ACC112 (cell line): Measurements from ENCODE around the gene DHCR7.

Experiments
- H2AFZ ChIP-seq: fragments of 200-600 bp; sonication (generic); one replicate; pipeline ENCODE4 v1.6.0; 2017; ENCODE audit warnings: antibody characterized with exemption, low read length; ENCODE audit not compliant: unreplicated experiment
- H3K27ac ChIP-seq: fragments of 200-600 bp; sonication (generic); 2 replicates; pipeline ENCODE4 v1.5.1; 2014; ENCODE audit warnings: low read depth, mild to moderate bottlenecking, antibody characterized with exemption, low read length, moderate library complexity
- H3K27me3 ChIP-seq: fragments of 200-600 bp; sonication (generic); 2 replicates; pipeline ENCODE4 v1.6.1; 2014; ENCODE audit warnings: mild to moderate bottlenecking, antibody characterized with exemption, low read length, moderate library complexity, mixed read lengths; ENCODE audit not compliant: insufficient read depth
- H3K36me3 ChIP-seq: fragments of 200-600 bp; sonication (generic); 2 replicates; pipeline ENCODE4 v1.6.1; 2016; ENCODE audit warnings: mild to moderate bottlenecking, antibody characterized with exemption, low read length, moderate library complexity, mixed read lengths; ENCODE audit not compliant: insufficient read depth
- H3K4me1 ChIP-seq: fragments of 200-600 bp; sonication (generic); one replicate; pipeline ENCODE4 v1.6.1; 2016; ENCODE audit warnings: low read length, mixed read lengths; ENCODE audit not compliant: insufficient read depth, unreplicated experiment, control insufficient read depth
- H3K4me3 ChIP-seq: fragments of 200-600 bp; sonication (generic); 2 replicates; pipeline ENCODE4 v1.5.1; 2014; ENCODE audit warnings: mild to moderate bottlenecking, low read depth, low read length
- H3K79me2 ChIP-seq: fragments of 200-600 bp; sonication (generic); one replicate; pipeline ENCODE4 v1.6.0; 2016; ENCODE audit warnings: low read length; ENCODE audit not compliant: control insufficient read depth, unreplicated experiment, insufficient read depth

The DHCR7 gene

DNA sequence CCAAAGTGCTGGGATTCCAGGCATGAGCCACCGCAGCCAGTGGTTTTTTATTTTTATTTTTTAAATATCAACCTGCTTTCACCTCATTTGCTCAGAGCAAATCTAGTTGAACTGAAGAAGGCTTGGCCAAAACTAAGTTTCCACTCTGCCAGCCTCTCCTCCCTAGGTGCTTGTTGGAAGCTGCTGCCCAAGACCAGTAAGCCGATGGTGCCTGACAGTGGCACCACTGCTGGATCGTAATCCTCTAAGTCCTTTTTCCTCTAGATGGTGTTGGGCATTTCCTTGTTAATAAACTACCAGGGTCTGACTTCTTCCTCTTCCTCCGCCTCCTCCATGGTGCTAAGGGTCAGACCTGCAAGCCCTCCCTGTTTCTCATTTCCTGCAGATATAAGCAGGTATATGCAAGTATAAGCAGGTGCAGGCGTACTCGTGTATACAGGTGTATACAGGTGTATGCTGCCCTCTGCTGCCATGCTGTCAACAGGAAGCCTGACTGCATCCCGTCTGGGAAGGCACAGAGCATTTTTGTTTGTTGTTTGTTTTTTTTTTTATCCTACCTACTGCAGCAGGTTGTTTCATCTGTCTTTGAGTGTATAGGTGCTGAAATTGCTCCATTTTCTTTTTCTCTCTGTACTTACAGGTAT is 6.4 kb upstream of the DHCR7 start:
- H3K4me1 ChIP-seq: peaks cover 4% of the 10 kb centered on the region
- H3K79me2 ChIP-seq: peaks cover 17% of the 10 kb centered on the region
- H3K27me3 ChIP-seq: no peaks in the 10 kb centered on the region
- no peak overlapping the region; the same call in 1 of the 2 replicates for H3K4me3 ChIP-seq
- no peak overlapping the region for H2AFZ ChIP-seq
- no peak overlapping the region for H3K27ac ChIP-seq
- H3K36me3 ChIP-seq: peaks cover 5% of the 10 kb centered on the region; the same call in 1 of the 2 replicates

DNA sequence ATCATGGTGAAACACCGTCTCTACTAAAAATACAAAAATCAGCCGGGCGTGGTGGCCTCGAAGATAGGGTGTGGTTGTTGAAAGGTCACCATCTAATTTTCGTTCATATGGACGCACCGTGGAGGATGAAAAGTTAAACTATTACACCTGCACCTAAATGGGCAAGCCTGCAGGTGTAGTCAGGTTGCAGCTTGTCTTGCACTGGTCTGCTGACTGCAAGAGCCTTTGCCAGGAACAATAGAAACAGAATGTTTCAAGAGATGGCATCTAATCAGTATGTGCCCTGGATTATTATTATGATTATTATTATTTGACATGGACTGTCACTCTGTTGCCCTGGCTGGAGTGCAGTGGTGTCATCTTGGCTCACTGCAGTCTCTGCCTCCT is 5.7 kb upstream of the DHCR7 start:
- Histone ChIP-seq H3K4me3 (peak overlapping the region; percentile 88), H3K27ac (no peak overlapping the region), H3K36me3 (peaks cover 5% of the 10 kb centered on the region; the same call in 1 of the 2 replicates), H2AFZ (no peak overlapping the region), H3K4me1 (peaks cover 4% of the 10 kb centered on the region), H3K79me2 (peaks cover 23% of the 10 kb centered on the region), H3K27me3 (no peaks in the 10 kb centered on the region)

DNA sequence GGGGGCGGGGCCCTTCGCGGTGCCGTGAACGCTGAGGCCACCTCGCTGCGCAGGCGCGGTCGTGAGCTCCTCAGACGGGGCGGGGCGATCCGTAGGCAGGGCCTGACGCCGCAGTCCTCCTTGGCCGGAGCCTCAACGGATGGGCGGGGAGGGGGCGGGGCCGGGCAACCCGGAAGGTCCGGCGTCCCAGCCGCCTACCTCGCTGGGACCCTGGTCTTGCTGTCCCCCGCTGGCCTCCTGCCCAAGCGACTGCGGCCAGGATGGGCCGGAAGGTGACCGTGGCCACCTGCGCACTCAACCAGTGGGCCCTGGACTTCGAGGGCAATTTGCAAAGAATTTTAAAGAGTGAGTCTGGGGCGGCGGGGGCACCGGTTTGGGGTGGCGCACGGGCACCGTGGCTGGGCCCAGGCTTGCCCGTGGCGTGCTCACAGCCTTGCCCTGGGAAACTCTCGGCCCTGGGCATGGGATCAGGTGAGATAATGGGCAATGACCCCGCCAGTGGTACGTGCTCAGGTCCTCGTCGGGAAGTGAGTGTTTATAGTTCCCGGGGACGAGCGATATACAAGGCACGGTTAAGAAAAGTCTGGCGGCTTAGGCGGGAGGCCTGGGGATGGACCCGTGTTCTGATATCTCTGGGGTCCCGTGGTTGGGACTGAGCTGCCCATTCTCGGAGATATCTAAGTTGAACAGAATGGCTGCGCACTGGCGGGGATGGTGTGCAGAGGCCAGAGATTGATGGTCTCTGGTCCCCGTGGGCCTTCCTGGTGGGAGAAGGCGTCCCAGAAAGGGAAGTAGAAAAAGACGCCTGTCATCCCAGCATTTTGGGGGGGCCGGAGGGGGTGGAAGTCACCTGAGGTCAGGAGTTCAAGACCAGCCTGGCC is 5.1 kb upstream of the DHCR7 start, which contains the start of gene NADSYN1:
TSS of gene NADSYN1 (plus strand) at position 167 of the 881 bp plus-strand sequence. CDS start at position 261, 94 bp downstream.
- Histone ChIP-seq H3K27me3 (no peaks in the 10 kb centered on the region), H3K27ac (no peak within 1 kb of the TSS), H2AFZ (peak within 1 kb of the TSS; percentile 88), H3K4me3 (peak within 1 kb of the TSS; percentile 88), H3K36me3 (peaks cover 5% of the 10 kb centered on the region; the same call in 1 of the 2 replicates), H3K4me1 (peaks cover 4% of the 10 kb centered on the region), H3K79me2 (peaks cover 27% of the 10 kb centered on the region)

DNA sequence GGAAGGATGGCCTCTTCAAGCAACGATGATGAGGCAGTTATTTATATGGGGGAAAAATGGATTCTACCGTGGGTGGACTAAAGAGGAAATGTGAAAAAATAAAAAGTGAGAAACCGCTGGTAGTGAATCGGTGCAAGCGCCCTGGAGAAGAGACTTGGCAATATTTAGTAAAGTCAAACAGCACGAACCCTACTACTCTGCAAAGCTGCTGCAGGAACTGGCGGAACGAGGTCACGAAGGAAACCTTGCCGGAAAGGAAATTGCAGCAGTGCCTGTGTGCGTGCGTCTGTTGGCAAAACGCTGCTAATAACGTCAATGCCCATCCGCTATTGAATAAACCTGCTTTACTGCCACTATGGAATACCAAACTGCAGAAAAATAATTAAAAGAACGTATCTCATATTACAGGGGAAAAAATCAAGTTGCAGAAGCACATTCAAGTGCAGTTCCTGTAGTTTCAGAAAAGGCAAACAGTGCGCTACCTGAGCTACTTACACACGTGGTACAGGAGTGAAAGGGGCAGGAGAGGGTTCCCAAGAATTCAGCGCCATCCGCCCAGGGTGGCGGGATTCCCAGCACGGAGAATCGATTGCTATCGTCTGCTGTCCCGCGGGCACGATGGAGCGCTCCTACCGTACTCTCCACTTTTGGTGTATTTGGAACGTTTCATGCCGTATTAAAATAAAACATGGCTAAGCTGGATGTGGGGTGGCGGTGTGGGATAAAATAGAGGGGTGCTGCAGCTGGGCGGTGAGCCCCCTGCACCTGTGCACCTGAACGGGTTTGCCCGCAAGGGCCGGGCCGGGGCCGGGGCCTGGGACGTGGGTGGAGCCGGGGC is 4.2 kb upstream of the DHCR7 start:
- H3K79me2 ChIP-seq: peaks cover 27% of the 10 kb centered on the region
- peaks cover 5% of the 10 kb centered on the region; the same call in 1 of the 2 replicates for H3K36me3 ChIP-seq
- peak overlapping the region; percentile 88 for H3K4me3 ChIP-seq
- no peak overlapping the region for H3K27ac ChIP-seq
- peak overlapping the region; percentile 88 for H2AFZ ChIP-seq
- no peaks in the 10 kb centered on the region for H3K27me3 ChIP-seq
- H3K4me1 ChIP-seq: peaks cover 4% of the 10 kb centered on the region

DNA sequence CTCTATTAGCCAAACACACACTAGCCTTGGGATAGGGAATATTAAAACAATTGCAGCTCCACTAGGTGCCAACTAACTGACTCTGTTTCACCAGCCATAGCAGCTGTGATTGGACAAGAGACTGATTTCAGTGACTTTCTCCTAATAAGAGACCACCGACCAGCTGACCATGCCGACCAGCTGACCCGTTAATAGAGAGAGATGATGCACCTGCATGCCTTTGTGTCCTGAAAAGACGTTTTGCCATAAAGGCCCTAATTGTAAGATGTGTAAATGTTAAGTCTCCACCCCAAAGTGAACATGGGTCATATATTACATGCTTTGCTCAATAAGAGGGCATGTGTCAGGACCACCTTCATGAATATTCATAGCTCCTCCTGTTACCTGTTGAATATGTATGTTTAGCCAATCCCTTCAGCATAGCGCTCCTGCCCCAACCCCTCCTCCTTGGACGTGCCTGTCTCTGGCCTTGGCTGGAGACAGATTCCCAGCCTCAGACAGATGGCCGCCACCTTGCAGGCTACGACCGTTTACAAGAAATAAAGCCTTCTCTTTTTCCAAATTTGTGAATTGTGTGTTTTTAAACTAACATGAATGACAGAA is 3.5 kb upstream of the DHCR7 start:
- H2AFZ ChIP-seq: no peak overlapping the region
- H3K27me3 ChIP-seq: no peaks in the 10 kb centered on the region
- peaks cover 27% of the 10 kb centered on the region for H3K79me2 ChIP-seq
- H3K4me1 ChIP-seq: peaks cover 8% of the 10 kb centered on the region
- H3K27ac ChIP-seq: no peak overlapping the region
- peaks cover 4% of the 10 kb centered on the region; the same call in 1 of the 2 replicates for H3K36me3 ChIP-seq
- no peak overlapping the region; the same call in 1 of the 2 replicates for H3K4me3 ChIP-seq

DNA sequence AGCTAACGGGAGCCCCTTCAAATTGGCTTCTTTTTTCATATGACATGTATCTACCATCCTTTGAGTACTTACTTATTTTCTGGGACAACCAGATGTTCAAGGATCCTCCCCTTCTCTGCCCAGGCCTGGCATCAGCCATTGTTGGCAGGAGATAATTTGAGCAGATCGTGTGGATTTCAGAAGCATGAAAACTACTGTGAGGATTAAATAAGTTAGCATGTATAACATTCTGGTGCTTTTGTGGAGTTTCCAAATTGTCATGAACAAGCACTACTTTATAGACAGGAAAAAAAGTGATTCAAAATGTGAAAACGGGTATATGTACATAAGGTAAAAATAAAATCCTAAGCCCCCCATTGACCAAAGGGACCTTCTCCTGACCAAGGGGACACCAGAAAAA is 2.7 kb upstream of the DHCR7 start:
- Histone ChIP-seq H3K79me2 (peaks cover 27% of the 10 kb centered on the region), H2AFZ (no peak overlapping the region), H3K27me3 (no peaks in the 10 kb centered on the region), H3K4me1 (peaks cover 8% of the 10 kb centered on the region), H3K27ac (no peak overlapping the region), H3K4me3 (no peak overlapping the region), H3K36me3 (peaks cover 11% of the 10 kb centered on the region)

DNA sequence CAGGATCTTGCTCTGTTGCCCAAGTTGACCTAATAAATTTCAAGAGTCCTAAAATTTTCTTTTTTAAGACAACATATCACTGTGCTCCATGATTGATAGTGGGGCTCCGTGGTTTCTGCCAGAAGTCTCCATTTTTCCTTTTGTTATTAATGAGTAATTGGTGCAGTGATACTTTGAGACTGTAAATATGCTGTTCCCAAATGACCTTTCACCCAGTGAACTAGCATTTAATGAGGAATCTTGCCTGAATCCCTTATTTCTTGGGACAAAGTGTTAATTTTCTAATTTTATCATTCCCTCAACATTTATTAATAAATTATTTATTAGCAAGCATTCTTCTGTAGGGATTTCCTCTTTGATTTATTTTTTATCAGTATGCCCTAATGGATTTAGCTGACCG is 2.3 kb upstream of the DHCR7 start:
- peaks cover 23% of the 10 kb centered on the region for H3K79me2 ChIP-seq

DNA sequence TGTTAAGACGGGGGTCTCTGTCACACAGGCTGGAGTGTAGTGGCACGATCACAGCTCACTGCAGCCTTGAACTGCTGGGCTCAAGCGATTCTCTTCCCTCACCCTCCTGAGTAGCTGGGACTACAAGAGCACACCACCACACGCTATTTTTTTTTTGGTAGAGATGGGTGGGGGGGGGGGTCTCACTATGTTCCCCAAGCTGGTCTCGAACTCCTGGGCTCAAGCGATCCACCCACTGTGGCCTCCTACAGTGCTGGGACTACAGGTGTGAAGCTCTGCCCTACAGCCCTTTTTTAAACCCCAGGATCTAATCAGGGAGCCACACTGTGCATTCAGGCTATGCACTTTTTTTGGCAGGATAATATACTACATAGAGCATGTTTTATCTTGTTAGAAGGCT is 1.4 kb upstream of the DHCR7 start:
- Histone ChIP-seq H3K36me3 (peaks cover 23% of the 10 kb centered on the region), H3K27me3 (no peaks in the 10 kb centered on the region), H3K4me3 (peak overlapping the region; percentile 99), H3K79me2 (peaks cover 21% of the 10 kb centered on the region), H2AFZ (no peak overlapping the region), H3K4me1 (peaks cover 8% of the 10 kb centered on the region), H3K27ac (no peak overlapping the region)

More for the DNA sequence above, 2.3 kb upstream of the DHCR7 start:
- no peaks in the 10 kb centered on the region for H3K27me3 ChIP-seq
- no peak overlapping the region for H2AFZ ChIP-seq
- H3K4me1 ChIP-seq: peaks cover 8% of the 10 kb centered on the region
- peaks cover 15% of the 10 kb centered on the region for H3K36me3 ChIP-seq
- no peak overlapping the region for H3K4me3 ChIP-seq
- H3K27ac ChIP-seq: no peak overlapping the region

DNA sequence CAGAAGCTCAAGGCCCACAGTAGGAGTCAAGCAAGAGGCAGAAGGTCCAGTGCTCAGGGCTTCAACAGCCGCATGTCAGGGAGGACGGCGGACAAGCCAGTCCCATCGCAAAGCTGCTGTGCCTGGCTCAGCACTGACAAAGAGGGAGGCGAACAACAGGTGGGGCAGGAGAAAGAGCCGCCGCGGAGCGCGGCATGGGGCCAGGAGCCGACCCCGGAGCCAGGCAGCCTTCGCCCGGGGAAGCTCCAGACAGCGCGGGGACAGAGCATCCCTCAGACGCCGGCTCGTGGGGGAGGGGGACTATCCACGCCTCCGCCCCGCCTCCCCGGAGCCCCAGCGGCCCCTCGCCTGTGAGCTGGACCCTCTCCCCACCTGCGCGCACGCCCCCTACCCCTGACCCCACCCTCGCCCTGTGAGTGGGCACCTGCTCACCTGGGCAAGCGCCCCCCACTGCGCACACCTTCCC is 369 bp downstream of the DHCR7 start:
- Histone ChIP-seq H3K36me3 (peaks cover 32% of the 10 kb centered on the region), H3K27ac (no peak overlapping the region), H2AFZ (peak overlapping the region; percentile 67), H3K79me2 (peaks cover 9% of the 10 kb centered on the region), H3K4me1 (peaks cover 8% of the 10 kb centered on the region), H3K4me3 (peak overlapping the region; percentile 99), H3K27me3 (no peaks in the 10 kb centered on the region)
